ENCODE data around the gene ABCE1. TPM values are rescaled to one million over a fixed set of nuclear protein-coding genes. Genes with fewer than 3 reads are reported as not detected.

ABCE1 gene
- total RNA-seq, 2 donors from 2014 or later, result 47.2 to 50.4 TPM

DNA sequence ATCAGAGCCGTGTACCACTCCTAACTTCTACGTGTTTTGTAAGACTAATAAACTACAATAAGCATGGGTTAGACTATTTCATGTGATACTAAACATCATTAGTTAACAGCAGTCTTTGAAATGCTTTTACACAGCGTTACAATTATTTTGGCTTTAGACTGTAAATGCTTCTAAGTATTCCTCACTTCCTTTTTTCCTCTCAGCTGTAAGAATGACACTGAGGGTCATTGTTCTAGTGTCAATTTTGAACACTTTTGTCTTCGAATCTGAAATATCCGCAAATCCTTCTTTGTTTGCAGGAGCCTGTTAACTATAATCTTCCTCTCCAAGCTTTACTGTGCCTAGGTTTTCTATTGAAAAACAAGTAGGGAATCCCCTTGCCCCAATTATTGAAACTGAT, 1.5 kb downstream of the ABCE1 start:
- 13 to 19% methylated on average over 5 of the region's 5 CpGs for WGBS, 2 donors
- TF ChIP-seq CTCF (IDR thresholded peaks at IDR 0.05), result no peak
- TF ChIP-seq POLR2A (IDR thresholded peaks at IDR 0.05), result no peak
- intact Hi-C loops (cut with DNase I), result no loop called here
- no peak for DNase-seq
- no peaks in the 10 kb centered on the region for H3K9me3 ChIP-seq
- no peak overlapping the region for H3K4me3 ChIP-seq
- no peak for ATAC-seq
- no peaks in the 10 kb centered on the region for H3K36me3 ChIP-seq (replicated peaks in 1 of 2; ENCODE audit: insufficient read depth in 1 of 2, low read depth in 2 of 2)
- peaks cover 47% of the 10 kb centered on the region for H3K4me1 ChIP-seq
- no peak overlapping the region for H3K27ac ChIP-seq
- H3K27me3 ChIP-seq, result no peaks in the 10 kb centered on the region

DNA sequence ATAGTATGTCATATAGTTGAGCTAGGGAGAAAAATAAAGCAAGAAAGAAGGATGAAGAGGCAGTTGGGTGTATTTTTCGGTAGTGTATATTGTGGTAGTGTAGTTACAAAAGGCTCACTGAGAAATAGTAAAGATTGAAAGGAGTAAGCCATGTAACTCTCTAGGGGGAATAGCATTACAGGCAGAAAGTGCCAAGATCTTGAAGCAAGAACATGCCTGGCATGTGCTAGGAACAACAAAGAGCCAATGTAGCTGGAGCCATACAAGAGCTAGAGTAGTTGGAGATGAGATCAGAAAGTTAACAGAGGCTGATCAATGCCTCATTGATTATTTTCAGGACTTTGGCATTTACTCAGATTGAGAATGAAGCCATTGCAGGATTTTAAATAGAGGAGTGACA, 3.0 kb downstream of the ABCE1 start:
- TF ChIP-seq CTCF (IDR thresholded peaks at IDR 0.05), result no peak
- no peak for TF ChIP-seq POLR2A (IDR thresholded peaks at IDR 0.05)
- Histone ChIP-seq H3K4me3 (no peak overlapping the region), H3K27ac (no peak overlapping the region), H3K9me3 (no peaks in the 10 kb centered on the region), H3K4me1 (peaks cover 43% of the 10 kb centered on the region), H3K36me3 (replicated peaks in 1 of 2; ENCODE audit: insufficient read depth in 1 of 2, low read depth in 2 of 2) (peaks cover 0 to 6% of the 10 kb centered on the region in 2 donors), H3K27me3 (no peaks in the 10 kb centered on the region)
- 89 to 93% methylated on average over 1 of the region's 1 CpG for WGBS, 2 donors
- intact Hi-C loops (cut with DNase I), result no loop called here
- ATAC-seq (no peak), DNase-seq (no peak)

DNA sequence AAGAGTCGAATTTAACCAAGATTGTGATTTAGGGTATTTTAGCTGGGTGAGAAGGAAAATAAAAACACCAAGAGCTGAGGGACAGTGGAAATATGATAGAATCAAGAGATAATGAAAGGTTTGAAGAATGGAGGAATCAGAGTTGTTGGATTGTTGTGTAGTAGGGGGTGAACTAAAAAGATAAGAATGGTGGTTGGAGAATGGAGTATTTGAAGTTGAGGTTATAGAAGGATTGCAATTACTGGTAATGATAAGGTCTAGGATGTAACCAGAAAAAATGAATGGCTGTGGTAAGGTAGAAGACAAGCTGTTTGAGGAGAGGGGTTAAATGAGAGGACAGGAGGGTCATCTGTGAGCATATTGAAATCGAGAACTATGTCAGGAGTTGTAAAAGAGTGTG, 4.5 kb downstream of the ABCE1 start:
- no peak for DNase-seq
- H3K36me3 ChIP-seq (replicated peaks in 1 of 2; ENCODE audit: insufficient read depth in 1 of 2, low read depth in 2 of 2), result peaks cover 0 to 10% of the 10 kb centered on the region in 2 donors
- 76 to 89% methylated on average over 2 of the region's 2 CpGs for WGBS, 2 donors
- H3K4me3 ChIP-seq, result no peak overlapping the region
- peaks cover 31% of the 10 kb centered on the region for H3K4me1 ChIP-seq
- no peaks in the 10 kb centered on the region for H3K27me3 ChIP-seq
- no peaks in the 10 kb centered on the region for H3K9me3 ChIP-seq
- no peak overlapping the region for H3K27ac ChIP-seq
- no peak for ATAC-seq
- intact Hi-C loops (cut with DNase I), result no loop called here
- TF ChIP-seq CTCF (IDR thresholded peaks at IDR 0.05) (no peak), POLR2A (IDR thresholded peaks at IDR 0.05) (no peak)

DNA sequence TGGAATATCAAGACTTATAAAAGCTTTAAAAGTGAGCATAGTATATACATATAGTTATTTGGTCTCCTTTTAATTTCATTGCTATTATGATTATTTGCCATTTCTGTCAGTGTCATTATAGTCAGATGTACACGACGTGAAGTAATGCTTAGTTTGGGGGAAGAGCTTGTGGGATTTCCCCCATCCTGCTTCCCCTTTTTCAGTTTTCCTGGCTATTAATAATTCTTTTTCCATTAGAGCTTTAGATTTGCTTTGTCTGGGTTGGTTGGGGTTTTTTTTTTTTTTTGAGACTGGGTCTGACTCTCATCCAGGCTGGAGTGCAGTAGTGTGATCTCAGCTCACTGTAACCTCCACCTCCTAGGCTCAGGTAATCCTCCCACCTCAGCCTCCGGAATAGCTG, 5.4 kb downstream of the ABCE1 start:
- WGBS, 2 donors, result 79 to 92% methylated on average over 3 of the region's 3 CpGs
- TF ChIP-seq CTCF (IDR thresholded peaks at IDR 0.05), result no peak
- no peak for TF ChIP-seq POLR2A (IDR thresholded peaks at IDR 0.05)
- intact Hi-C loops (cut with DNase I), result no loop called here
- Histone ChIP-seq H3K27me3 (no peaks in the 10 kb centered on the region), H3K4me1 (peaks cover 31% of the 10 kb centered on the region), H3K27ac (no peak overlapping the region), H3K9me3 (no peaks in the 10 kb centered on the region), H3K36me3 (replicated peaks in 1 of 2; ENCODE audit: insufficient read depth in 1 of 2, low read depth in 2 of 2) (peaks cover 0 to 15% of the 10 kb centered on the region in 2 donors), H3K4me3 (no peak overlapping the region)
- DNase-seq, result no peak
- no peak for ATAC-seq

- DNase-seq (no peak), ATAC-seq (no peak)
- Histone ChIP-seq H3K4me1 (peaks cover 6% of the 10 kb centered on the region), H3K36me3 (replicated peaks in 1 of 2; ENCODE audit: insufficient read depth in 1 of 2, low read depth in 2 of 2) (peaks cover 8 to 31% of the 10 kb centered on the region in 2 donors), H3K27me3 (no peaks in the 10 kb centered on the region), H3K4me3 (no peak overlapping the region), H3K9me3 (no peaks in the 10 kb centered on the region), H3K27ac (no peak overlapping the region)
- WGBS, 2 donors, result 41 to 51% methylated on average over 2 of the region's 2 CpGs
- intact Hi-C loops (cut with DNase I), result no loop called here
- TF ChIP-seq POLR2A (IDR thresholded peaks at IDR 0.05) (no peak), CTCF (IDR thresholded peaks at IDR 0.05) (no peak)
Measured at GRCh38 chr4:145107126-145107525, 9.0 kb downstream of the ABCE1 start.
